GOT3 (cell line): ENCODE results near the gene ANKRD13A.
"Not testable (repeated sequence)": the region's sequence is repeated elsewhere in the genome, so short reads cannot be mapped to it uniquely, and the experiment has no call there.

Experiments used
- DNase-seq: peaks from one replicate; lab custom pipeline; 2025; ENCODE audit warnings: mixed read lengths; lab: John Stamatoyannopoulos, UW

The ANKRD13A gene

GRCh38 chr12:110079477-110080400 lies 80.5 kb downstream of the ANKRD13A start:
- no peak for DNase-seq

- DNase-seq, result no peak
Observed at GRCh38 chr12:110080410-110080809, 81.2 kb downstream of the ANKRD13A start.

GRCh38 chr12:110084314-110085015 lies 85.2 kb downstream of the ANKRD13A start:
- DNase-seq, result no peak

GRCh38 chr12:110088216-110088615 lies 89.0 kb downstream of the ANKRD13A start:
- DNase-seq, result not testable (repeated sequence)

GRCh38 chr12:110088936-110089335 lies 89.7 kb downstream of the ANKRD13A start:
- DNase-seq, result no peak
